PFSK-1 (cell line): ENCODE results near the gene OTC. TPM values are rescaled to one million over a fixed set of nuclear protein-coding genes. Genes with fewer than 3 reads are reported as not detected.

Source experiments
- FOXP2 ChIP-seq: optimal IDR thresholded peaks from 2 replicates; pipeline ENCODE3; 2011; ENCODE audit warnings: borderline replicate concordance, control low read depth, inconsistent platforms; ENCODE audit not compliant: insufficient read depth; ENCODE audit errors: extremely low read length, extremely low read depth
- POLR2AphosphoS5 ChIP-seq: IDR thresholded peaks from 2 replicates; pipeline ENCODE4 v1.6.1; 2012; ENCODE audit warnings: low read depth, mild to moderate bottlenecking, control low read depth, low read length, moderate library complexity
- REST ChIP-seq, 2 experiments: IDR thresholded peaks; 2 replicates each; pipeline versions ENCODE4 v1.6.1 to v1.8.0; 2011 to 2012; ENCODE audit warnings: low read depth in 2 of 2, low read length in 2 of 2, control low read depth in 1 of 2, inconsistent platforms in 1 of 2, mild to moderate bottlenecking in 1 of 2, moderate library complexity in 1 of 2; ENCODE audit not compliant: insufficient read depth in 1 of 2
- SIN3A ChIP-seq: IDR thresholded peaks from 2 replicates; pipeline ENCODE4 v1.6.1; 2012; ENCODE audit warnings: mild to moderate bottlenecking, low read length, moderate library complexity, borderline replicate concordance; ENCODE audit not compliant: insufficient read depth
- TAF1 ChIP-seq: IDR thresholded peaks from 2 replicates; pipeline ENCODE4 v1.6.1; 2012; ENCODE audit warnings: low read length, control low read depth, borderline replicate concordance; ENCODE audit not compliant: insufficient read depth
- polyA plus RNA-seq: library from polyadenylated mRNA; unstranded; fragments of >200 nt; gene quantifications from one replicate; pipeline ENCODE4 v1.2.1, GENCODE V29; 2012; ENCODE audit warnings: low read depth, missing spikeins; ENCODE audit not compliant: insufficient read length

The OTC gene
- not detected for polyA plus RNA-seq

GRCh38 chrX:38352362-38352761 is at the start of gene OTC:
OTC (plus strand) TSS chrX:38352604; CDS start chrX:38352697, 93 bp downstream.
- TF ChIP-seq FOXP2 (no peak), REST (IDR thresholded peaks at IDR 0.05; ENCODE audit: insufficient read depth in 1 of 2, low read depth in 2 of 2, low read length in 2 of 2) (no peak), POLR2AphosphoS5 (no peak), TAF1 (no peak), SIN3A (no peak)

GRCh38 chrX:38304010-38304409 is 48.4 kb upstream of the OTC start:
- no peak for TF ChIP-seq TAF1
- TF ChIP-seq FOXP2: no peak
- no peak for TF ChIP-seq REST (IDR thresholded peaks at IDR 0.05; ENCODE audit: insufficient read depth in 1 of 2, low read depth in 2 of 2, low read length in 2 of 2)
- no peak for TF ChIP-seq POLR2AphosphoS5
- TF ChIP-seq SIN3A: no peak

- TF ChIP-seq REST (IDR thresholded peaks at IDR 0.05; ENCODE audit: insufficient read depth in 1 of 2, low read depth in 2 of 2, low read length in 2 of 2): no peak
- no peak for TF ChIP-seq POLR2AphosphoS5
- no peak for TF ChIP-seq TAF1
- no peak for TF ChIP-seq SIN3A
- TF ChIP-seq FOXP2: no peak
Observed at GRCh38 chrX:38305971-38306370, 46.4 kb upstream of the OTC start.

GRCh38 chrX:38311743-38312142 is 40.7 kb upstream of the OTC start:
- TF ChIP-seq TAF1 (no peak), FOXP2 (no peak), REST (IDR thresholded peaks at IDR 0.05; ENCODE audit: insufficient read depth in 1 of 2, low read depth in 2 of 2, low read length in 2 of 2) (no peak), SIN3A (no peak), POLR2AphosphoS5 (no peak)

- no peak for TF ChIP-seq POLR2AphosphoS5
- TF ChIP-seq FOXP2: no peak
- TF ChIP-seq REST (IDR thresholded peaks at IDR 0.05; ENCODE audit: insufficient read depth in 1 of 2, low read depth in 2 of 2, low read length in 2 of 2): no peak
- no peak for TF ChIP-seq SIN3A
- no peak for TF ChIP-seq TAF1
Observed at GRCh38 chrX:38312436-38312835, 40.0 kb upstream of the OTC start.
